Endometrial microvascular endothelial cells (primary cell): Measurements from ENCODE around the gene MOB3B. TPM values are rescaled to one million over a fixed set of nuclear protein-coding genes. Genes with fewer than 3 reads are reported as not detected.
"Not testable (repeated sequence)": the region's sequence is repeated elsewhere in the genome, so short reads cannot be mapped to it uniquely, and the experiment has no call there.

Experiments used
- in situ Hi-C: cut with HindIII; loops from 2 replicates; pipeline ENCODE4 v1.10.0; 2017; ENCODE audit warnings: low sequenced_read_pairs, low pct_unique_long_range_greater_than_20kb; ENCODE audit errors: inconsistent ontology term
- total RNA-seq: library from RNA; depleted of rRNA; stranded (reverse); fragments of >200 nt; gene quantifications from one replicate; pipeline ENCODE4 v1.2.3, GENCODE V29; 2015; ENCODE audit errors: inconsistent ontology term

The MOB3B gene
- total RNA-seq, 1 donor from 2014 or later = 0.09 TPM

DNA sequence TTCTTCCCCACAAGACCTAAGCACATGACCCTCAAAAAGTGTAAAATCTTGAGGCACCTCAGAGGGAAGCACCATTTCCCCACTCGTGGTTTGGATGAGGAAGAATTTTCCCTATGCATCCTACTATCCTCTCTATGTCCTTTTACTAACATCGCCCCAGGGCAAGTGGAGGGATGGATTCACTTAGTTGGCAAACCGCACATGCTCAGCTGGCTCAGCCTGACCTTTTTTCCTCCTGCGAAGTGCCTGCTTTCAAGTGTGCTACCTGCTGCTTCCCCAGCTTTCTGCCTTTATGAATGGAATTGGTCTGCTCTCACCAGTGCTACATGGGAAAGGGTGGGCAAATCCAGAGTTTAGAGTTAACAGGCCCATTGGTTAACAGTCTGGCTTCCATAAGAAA, 62.1 kb downstream of the MOB3B start:
- in situ Hi-C loops = no loop called here

GRCh38 chr9:27466516-27466915, 63.1 kb downstream of the MOB3B start:
- in situ Hi-C loops = not testable (repeated sequence)

- in situ Hi-C loops = not testable (repeated sequence)
Observed at GRCh38 chr9:27464950-27465349, 64.7 kb downstream of the MOB3B start.

DNA sequence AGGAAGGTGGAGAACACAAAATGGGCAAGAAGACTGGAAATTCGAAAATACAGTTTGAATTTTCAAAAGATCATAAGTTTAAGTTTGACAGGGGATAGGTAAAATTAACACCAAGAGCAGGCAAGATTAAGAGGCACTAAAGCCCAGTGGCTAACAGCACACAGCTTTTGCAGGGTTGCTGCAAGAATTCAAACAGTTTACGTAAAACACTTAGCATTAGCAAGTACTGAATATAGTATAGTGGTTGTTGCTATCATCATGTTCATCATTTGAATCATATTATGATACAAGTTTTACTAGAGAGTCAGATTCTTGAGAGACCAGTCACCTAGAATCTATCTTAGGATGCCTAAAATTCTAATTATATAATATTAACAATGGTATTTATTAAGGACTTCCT, 66.8 kb downstream of the MOB3B start:
- in situ Hi-C loops = no loop called here

GRCh38 chr9:27462434-27462833, 67.2 kb downstream of the MOB3B start:
- in situ Hi-C loops = no loop called here

DNA sequence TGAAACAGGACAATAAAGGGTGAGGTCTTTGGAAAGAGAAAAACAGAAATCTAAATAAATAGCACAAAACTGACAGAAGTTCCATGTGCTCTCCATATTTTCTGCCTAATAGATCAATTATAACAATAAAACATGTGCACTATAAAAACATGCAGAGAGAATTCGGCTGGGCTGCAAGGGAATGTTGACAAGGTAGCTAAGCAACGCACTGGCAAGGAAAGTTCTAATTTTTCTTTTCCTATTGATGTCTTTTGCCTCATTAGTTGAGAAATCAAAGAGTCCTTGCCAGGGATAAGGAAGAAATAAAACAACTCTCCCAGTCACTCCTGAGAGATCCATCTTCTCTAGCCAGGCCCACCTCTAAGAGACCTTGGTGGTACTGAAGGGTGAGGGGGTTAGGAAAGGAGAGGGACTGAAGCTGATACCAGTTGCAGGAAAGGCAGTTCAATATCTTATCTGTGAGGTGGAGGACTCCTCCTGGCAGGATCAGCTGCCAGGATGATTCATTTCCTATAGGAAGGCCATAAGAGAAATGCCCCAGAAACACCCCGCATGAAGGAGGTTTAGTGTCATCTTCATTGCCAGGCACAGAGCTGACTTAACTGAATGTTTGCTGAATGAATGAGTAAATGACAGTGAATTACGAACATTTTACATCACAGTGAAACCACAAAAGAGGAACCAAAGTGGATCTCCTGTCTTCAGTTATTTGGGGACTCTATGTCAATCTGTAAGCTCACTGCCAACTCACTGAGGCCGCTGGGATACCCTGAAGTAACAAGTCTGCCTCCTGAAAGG, 69.2 kb downstream of the MOB3B start:
- in situ Hi-C loops = no loop called here

DNA sequence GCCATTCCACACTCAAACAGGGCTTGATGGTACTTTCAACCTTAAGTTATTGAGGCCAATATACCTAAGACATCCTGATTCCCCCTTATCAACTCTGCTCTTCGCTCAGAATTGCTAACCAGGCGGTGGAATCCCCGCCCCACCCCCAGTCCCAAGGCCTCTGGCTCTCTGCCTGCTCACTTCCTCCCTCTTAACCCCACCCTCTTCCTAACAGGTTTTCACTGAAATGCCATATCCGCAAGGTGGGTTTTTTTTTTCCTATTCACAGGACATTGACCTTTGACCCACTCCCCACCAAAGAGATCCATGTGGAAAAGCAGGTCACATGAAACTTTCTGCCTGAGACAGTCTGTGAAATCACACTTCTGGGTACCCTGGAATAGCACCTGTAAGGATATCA, 72.2 kb downstream of the MOB3B start:
- in situ Hi-C loops = no loop called here

DNA sequence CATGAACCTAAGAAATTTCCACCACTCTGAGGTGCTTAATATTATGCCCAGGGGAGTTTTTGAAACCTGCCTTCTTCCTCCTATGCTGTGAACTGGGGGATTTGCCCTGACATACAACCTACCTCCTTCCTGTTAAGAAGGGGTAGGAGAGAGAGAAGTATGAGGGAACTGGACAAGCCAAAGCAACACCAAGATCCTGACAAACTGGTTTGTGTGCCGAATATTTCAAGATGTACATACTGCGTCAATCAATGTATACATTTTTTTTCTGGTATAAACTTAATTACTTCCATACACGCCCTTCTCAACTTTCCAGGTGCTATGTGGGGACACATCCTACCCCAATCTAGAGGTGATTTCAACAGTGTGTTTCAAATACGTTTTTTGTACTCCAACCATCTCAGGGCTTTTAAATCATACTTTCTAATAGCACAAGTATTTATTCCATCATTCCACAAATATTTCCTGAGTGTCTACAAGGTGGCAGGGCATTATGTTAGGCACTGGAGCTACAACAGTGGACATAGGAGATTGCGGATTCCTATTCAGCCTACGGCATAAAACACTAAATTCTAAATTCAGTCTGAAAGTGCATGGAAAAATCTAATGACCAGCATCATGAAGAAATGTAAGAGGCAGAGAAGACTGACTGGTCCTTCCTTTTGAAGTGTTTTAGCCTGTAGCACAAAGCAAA, 75.6 kb downstream of the MOB3B start:
- in situ Hi-C loops = no loop called here

DNA sequence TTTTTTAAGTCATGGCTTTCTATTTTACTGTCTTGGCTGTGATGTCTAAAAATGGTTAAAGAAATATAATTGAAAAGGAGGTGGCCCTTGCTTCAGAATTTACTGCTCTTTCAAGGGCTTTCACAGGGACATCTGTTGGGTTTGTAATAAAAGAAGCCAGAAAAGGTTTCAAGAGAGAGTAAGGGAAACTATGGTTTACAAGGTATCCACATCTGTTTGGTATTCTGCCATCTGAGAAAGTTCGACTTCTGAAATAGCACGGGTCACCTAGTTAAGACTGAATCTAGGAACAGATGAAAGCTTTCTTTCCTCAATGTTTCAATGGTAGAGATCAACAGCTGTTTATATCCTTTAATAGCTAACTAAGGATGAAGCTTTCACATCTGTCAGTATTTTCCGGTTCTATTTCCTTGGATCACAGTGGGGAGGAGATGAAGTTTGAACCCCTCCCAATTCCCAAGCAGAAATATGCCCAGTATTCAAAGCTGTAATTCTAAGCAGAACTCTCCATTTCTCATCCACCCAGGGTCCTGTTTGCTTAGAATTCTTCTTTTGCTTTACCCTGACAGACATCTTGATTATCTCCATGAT, 78.3 kb downstream of the MOB3B start:
- in situ Hi-C loops = no loop called here

DNA sequence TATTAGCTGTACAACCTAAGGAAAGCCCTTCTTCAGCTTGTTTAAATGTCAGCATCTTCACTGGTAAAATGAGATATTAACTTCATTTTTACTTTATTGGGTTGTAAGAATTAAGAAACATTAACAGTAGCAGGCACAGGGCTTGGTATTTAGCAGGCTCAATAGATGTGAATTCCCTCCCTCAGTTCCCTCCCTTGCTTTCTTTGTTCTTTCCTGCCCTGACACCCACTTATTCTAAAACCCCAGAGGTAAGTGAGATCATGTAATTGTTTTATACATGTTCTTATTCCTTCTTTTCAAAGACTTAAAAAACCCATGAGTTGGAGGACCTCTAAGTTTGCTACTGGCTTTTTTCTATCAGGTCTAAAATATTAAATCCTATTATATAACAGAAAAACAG, 78.9 kb downstream of the MOB3B start:
- in situ Hi-C loops = no loop called here

DNA sequence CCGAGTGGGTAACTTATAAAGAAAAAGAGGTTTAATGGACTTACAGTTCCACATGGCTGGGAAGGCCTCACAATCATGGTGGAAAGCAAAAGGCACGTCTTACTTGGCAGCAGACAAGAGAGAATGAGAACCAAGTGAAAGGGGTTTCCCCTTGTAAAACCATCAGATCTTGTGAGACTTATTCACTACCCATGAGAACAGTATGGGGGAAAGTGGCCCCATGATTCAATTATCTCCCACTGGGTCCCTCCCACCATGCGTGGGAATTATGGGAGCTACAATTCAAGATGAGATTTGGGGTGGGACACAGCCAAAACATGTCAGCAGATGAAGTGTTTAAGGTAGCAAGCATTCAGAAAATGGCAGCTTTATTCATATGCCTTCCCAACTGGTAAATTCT, 81.3 kb downstream of the MOB3B start:
- in situ Hi-C loops = not testable (repeated sequence)

DNA sequence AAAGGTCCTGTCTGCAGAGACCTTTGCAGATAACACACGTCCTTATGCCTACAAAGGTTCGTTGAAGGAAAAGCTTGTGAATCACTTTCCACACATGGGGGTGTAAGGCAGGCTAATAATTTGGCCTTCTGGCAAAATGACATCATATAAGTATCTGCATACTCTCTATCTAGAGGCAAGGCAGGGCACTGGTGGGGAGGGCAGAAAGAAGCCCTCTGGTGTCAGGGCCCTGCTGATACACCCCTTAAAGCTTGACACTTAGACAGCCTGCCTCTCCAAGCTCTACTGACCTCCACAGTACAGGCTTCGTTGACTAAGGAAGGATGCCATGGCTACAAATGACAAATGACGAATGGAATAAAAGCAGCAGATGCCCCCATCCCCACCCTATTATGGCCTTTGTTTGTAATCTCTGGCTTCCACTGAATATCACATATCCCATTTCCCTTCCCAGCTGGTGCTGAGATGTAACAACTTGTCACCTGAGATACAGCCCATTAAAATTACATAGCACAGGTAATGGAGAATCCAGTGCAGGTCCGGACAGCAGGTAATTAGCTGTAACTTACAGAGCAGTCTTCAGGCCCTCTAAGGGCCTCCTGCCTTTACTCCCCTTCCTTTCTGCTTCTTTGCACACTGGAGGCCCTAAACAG, 82.5 kb downstream of the MOB3B start:
- in situ Hi-C loops = no loop called here

- in situ Hi-C loops = no loop called here
Observed at GRCh38 chr9:27445688-27446087, 83.9 kb downstream of the MOB3B start.

- in situ Hi-C loops = no loop called here
Observed at GRCh38 chr9:27445057-27445595, 84.5 kb downstream of the MOB3B start.

DNA sequence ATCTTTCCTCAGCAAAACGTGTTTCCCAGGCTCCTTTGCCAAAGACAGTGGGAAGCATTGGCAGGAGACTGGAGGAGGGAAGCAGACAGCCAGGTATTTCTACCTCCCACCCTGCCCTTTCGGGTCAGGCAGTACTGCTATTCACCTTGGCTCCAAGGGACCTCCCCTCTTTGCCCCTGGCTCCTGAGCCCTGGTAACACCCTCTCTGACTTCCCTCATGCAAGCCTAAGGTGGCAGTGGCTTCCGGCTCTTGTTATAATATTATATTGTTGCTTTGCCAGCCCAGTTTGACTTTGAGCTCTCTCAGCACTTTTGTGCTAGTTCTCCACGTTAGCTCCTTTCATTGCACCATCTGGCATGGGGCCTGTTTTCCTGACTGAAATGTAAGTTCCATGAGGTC, 87.2 kb downstream of the MOB3B start:
- in situ Hi-C loops = no loop called here

DNA sequence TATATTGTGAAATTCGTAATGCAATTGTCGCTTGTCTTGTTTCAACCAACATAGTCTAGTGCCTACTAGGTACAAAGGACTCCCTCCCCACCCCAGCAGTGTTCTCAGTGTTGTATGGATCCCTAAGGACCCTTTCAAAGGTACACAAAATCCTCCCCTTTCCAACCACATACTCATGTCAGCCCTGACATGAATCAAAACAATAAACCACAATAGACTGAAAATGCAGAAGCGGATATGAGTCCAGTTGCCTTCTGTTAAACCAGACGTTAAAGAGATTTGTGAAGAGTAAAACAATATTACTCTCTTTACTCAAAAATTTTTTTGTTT, 87.9 kb downstream of the MOB3B start:
- in situ Hi-C loops = no loop called here

- in situ Hi-C loops = no loop called here
Observed at GRCh38 chr9:27440888-27441740, 88.5 kb downstream of the MOB3B start.

DNA sequence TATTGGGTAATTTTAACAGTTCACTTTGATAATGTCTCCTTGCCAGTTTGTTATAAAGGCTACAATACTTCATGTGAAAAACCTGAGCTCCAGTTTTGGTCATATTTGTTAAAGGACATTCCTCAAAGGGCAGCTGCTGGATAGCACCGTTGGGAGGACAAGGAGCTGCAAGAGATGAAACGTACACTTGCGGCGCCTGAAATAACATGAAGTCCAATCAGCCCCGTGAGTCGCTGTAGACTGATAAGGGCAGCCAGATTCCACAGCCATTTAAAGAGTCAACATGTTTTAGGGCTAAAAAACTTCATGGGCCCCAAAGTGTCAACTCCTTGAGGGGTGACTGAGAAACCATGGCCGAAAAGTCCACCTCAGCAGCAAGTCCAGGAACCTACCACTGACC, 91.1 kb downstream of the MOB3B start:
- in situ Hi-C loops = no loop called here
